Measurements from ENCODE around the gene LSM7.

The LSM7 gene

GRCh38 chr19:2338055-2338615 lies 9.7 kb upstream of the LSM7 start:
- no peak for DNase-seq

- no peak for DNase-seq
Observed at GRCh38 chr19:2337329-2337707, 8.9 kb upstream of the LSM7 start.

- DNase-seq: no peak
Observed at GRCh38 chr19:2336528-2337328, 8.3 kb upstream of the LSM7 start.

GRCh38 chr19:2335848-2336247 lies 7.5 kb upstream of the LSM7 start:
- no peak for DNase-seq

- no peak for DNase-seq
Observed at GRCh38 chr19:2334986-2335846, 6.8 kb upstream of the LSM7 start.

DNA sequence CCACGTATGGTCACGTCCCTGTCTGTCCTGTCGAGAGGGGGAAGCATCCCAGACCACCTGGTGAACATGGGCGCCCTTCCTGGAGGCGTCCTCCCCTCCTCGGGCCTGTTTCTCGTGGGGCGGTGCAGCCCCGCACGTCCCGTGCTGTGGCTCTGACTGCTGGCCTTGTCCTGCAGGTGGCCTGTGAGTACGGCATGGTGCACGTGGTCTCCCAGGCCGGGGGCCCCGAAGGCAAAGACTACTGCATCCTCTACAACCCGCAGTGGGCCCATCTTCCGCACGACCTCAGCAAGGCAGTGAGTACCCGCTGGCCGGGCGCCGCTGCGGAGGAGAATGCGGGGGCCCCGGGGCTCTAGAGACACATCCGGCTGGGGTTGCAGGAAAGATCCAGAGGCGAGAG lies 6.0 kb upstream of the LSM7 start:
- DNase-seq: no peak

DNA sequence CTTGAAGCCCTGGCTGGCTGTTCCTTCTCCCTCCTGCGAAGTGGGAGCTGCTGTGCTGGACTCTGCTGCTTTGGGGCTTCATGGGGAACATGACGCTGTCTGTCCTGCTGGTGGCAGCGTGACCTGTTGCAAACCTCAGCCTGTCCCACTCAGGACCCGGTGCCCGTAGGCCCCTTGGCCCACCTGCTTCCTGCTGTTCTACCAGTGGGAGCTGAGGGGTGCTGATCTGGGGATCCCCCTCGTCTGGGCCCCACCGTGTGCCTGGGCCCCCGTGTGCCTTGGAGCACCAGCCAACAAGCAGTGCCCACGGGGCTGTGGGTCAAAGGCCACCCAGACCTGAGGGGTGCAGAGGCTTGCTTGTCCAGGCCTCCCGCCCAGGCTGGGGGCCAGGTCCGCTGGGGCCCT lies 5.4 kb upstream of the LSM7 start:
- no peak for DNase-seq

- peak; percentile 62 for DNase-seq
Observed at GRCh38 chr19:2333027-2333806, 4.8 kb upstream of the LSM7 start.

GRCh38 chr19:2332341-2333026 lies 4.1 kb upstream of the LSM7 start:
- DNase-seq: no peak

- no peak for DNase-seq
Observed at GRCh38 chr19:2331601-2332246, 3.3 kb upstream of the LSM7 start.

- no peak for DNase-seq
Observed at GRCh38 chr19:2330632-2331284, 2.4 kb upstream of the LSM7 start.

GRCh38 chr19:2330255-2330631 lies 1.9 kb upstream of the LSM7 start:
- no peak for DNase-seq

- no peak for DNase-seq
Observed at GRCh38 chr19:2329501-2329916, 1.1 kb upstream of the LSM7 start.

GRCh38 chr19:2329149-2329478 lies 728 bp upstream of the LSM7 start:
- peak; percentile 24 for DNase-seq

GRCh38 chr19:2327773-2328400 lies 499 bp downstream of the LSM7 start:
- DNase-seq: no peak

DNA sequence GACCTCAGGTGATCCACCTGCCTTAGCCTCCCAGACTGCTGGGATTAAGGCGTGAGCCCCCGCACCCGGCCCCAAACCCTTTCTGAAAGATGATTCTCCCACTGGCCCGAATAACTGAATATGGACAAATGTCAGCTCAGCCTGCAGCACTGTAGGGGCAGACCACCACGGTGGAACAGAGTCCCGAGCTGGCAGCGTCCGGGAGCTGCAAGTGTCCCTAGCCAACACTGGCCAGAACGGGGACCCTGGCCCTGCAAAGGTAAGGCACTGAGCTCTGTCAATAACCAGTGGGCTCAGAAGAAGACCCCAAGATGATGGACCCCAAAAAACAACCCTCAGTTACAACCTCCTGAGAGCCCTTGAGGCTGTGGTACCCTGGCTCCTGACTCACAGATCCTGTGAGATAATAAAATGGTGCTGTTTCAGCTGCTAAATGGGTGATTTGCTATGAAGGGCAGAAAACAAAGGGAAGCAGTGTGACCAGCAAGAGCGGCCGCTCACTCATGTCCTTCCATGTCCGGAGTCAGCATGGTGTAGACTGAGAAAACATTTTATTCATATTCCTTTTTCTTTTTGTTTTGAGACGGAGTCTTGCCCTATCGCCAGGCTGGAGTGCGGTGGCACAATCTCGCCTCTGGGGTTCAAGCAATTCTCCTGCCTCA lies 1.6 kb downstream of the LSM7 start:
- no peak for DNase-seq

GRCh38 chr19:2325281-2326046 lies 2.9 kb downstream of the LSM7 start:
- no peak for DNase-seq

DNA sequence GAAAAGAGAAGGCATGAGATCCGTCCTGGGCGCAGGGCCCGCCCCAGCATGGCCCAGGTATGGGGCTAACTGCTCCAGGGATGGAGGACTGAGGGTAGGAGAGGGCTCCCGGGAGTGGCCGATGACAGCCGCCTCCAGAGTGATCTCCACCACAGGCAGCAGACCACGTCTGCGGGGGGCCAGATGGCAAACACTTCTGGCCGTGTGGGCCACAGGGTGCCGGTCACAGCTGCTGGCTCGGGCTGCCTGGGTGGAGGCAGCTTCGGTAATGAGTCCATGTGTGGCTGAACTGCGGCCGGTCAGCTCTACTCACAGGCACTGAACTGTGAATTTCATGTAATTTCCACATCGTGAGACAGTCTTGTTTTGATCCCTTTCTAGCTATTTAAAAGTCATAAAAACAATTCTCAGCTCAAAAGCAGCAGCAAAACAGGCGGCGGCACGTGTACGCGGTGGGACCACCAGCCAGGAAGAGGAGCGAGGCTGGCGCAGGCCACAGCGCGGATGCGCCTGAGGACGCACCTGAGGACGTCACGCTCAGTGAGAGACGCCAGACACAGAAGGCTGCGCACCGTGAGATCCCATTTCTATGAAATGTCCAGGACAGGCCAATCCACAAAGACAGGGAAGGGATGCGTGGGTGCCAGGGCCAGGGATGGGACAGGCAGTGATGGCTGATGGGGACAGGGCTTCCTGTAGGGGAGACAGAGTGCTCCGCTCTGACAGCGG lies 4.0 kb downstream of the LSM7 start:
- DNase-seq: no peak

GRCh38 chr19:2323707-2324106 lies 4.7 kb downstream of the LSM7 start:
- DNase-seq: no peak

Data from left hindlimb (tissue), 1 donor.